GM12891 (cell line): ENCODE measurements around the gene GID8.

Experiments used
- PAX5 ChIP-seq: IDR thresholded peaks from 2 replicates; pipeline ENCODE4 v1.6.1; 2011; ENCODE audit warnings: low read length, moderate library complexity, mild to moderate bottlenecking; ENCODE audit not compliant: insufficient read depth, severe bottlenecking
- POLR2A ChIP-seq: IDR thresholded peaks from 2 replicates; pipeline ENCODE4 v1.6.1; 2011; ENCODE audit warnings: low read depth, low read length, control low read depth
- POLR2AphosphoS5 ChIP-seq: IDR thresholded peaks from 2 replicates; pipeline ENCODE4 v1.6.1; 2011; ENCODE audit warnings: low read depth, low read length, control low read depth
- POU2F2 ChIP-seq: IDR thresholded peaks from 2 replicates; pipeline ENCODE4 v1.6.1; 2011; ENCODE audit warnings: low read depth, mild to moderate bottlenecking, control low read depth, low read length, moderate library complexity
- SPI1 ChIP-seq: IDR thresholded peaks from 2 replicates; pipeline ENCODE4 v1.6.1; 2011; ENCODE audit warnings: low read depth, low read length, control low read depth
- TAF1 ChIP-seq: IDR thresholded peaks from 2 replicates; pipeline ENCODE4 v1.6.1; 2011; ENCODE audit warnings: low read depth, low read length, control low read depth

DNA sequence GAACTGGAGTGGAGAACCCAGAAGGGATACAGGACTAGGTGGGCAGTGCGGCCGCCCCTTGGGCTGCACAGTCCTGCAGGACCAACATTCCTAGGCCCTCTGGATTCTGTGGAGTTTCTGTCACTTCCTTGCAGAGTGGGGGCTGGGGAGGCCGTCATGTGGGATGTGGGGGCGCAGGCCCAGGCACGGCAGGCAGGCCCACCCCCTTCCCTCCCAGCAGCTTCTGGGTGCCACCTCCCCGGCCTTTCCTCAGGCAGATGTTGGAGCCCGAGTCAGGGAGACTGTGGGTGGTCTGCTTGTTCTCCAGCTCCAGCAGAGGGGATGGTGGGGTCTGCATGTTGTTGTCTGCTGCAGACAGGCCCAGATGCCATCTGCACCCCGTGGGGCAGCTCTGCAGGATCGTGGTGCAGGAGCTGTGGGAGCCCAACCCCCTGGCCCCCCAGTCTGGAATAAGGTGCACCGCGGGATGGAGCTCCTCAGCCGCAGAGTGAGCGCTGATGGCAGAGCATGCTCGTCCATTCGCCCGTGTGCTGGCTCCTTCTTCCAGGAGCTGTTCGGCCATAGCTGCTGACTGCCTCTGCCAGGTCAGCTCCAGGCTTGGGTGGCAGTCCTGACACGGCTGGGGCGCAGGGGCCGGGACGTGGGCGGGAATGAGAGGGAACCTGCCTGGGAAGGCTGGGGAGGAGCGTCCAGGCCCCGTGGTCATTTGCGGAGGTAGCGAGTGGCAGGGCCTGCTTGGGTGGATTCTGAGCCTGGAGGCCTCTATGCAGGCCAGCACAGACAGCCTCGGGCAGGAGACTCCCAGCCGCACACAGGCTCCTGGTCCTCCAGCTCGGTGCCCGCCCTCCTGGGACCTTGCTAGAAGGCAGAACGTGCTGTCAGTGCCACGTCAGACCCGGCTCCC lies 32.6 kb downstream of the GID8 start:
- no peak for TF ChIP-seq POLR2AphosphoS5
- TF ChIP-seq POLR2A, result no peak
- TF ChIP-seq SPI1, result no peak
- TF ChIP-seq TAF1, result no peak
- no peak for TF ChIP-seq POU2F2
- TF ChIP-seq PAX5, result no peak
